Measurements from ENCODE around the gene NFRKB. TPM values are rescaled to one million over a fixed set of nuclear protein-coding genes. Genes with fewer than 3 reads are reported as not detected.

NFRKB gene
- total RNA-seq (10.7 and 13.6 TPM in 2 replicates), polyA plus RNA-seq (11.9 and 15.9 TPM in 2 replicates), polyA minus RNA-seq (ENCODE audit: low replicate concordance) (14.5 and 18.1 TPM in 2 replicates)
- 8.7 and 10.3 TPM in 2 replicates for polyA plus RNA-seq (2012)

DNA sequence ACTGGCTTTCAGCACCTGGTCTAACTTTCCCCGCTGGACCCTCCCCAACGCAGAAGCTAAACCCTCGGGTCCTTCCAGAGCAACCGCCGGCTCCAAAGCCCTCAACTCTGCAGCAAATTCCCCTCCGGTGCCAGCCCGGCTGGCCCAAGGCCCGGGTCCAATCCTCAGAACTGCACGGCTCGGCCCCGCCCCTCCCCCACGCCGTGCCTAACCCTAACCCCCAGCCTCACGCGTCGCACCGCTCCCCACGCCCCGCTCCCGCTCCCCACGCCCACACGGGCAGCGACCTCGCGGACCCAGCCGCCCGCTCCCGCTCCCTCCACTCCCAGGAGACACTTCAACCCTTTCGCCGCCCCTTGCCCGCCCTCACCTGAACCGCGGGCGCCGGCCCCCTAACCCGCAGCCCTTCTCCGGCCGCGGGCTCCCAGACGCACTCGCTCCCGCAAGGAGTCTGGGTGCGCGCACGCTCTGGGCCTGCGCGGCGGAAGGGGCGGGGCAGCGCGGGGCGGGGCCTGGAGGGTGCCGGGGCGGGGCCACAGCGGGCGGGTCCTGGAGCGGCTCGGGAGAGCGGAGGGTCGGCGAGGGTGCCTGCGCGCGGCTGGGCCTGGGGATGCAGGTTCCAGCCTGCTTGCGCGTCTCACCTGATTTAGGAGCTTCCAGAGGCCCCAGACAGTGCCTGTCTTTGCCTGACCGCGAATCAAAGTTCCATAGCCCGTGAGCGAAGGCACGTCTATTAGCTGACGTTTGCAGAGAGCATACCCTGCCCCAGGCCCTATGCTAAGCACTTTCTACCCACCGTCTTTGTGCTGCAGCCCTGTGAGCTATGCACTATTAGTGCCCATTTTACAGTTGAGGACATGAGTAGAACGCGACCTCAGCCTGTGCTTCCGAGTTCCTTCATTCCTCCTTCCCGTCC lies at the start of gene NFRKB:
Gene NFRKB (minus strand): TSS at position 453 of the 916 bp plus-strand sequence. CDS start 2,729 bp downstream, outside the sequence.
- Histone ChIP-seq H3K9ac (ENCODE audit: insufficient read depth, low read length) (peak within 1 kb of the TSS; percentile 64), H4K20me1 (ENCODE audit: control insufficient read depth, extremely low read depth, insufficient read depth, low read length) (no peaks in the 10 kb centered on the region), H3K4me1 (ENCODE audit: control insufficient read depth, extremely low read depth, insufficient read depth, low read length) (peaks cover 2% of the 10 kb centered on the region), H3K9me3 (ENCODE audit: control insufficient read depth, insufficient read depth, low read depth, low read length) (no peaks in the 10 kb centered on the region), H3K36me3 (ENCODE audit: control insufficient read depth, insufficient read depth, low read length) (no peaks in the 10 kb centered on the region), H3K79me2 (ENCODE audit: control insufficient read depth, insufficient read depth, low read length) (peaks cover 8% of the 10 kb centered on the region), H3K4me3 (replicated peaks in 1 of 4; ENCODE audit: control extremely low read depth in 1 of 4, insufficient read depth in 1 of 4, low read depth in 3 of 4, low read length in 4 of 4) (peak within 1 kb of the TSS; percentile 69 to 96 (median 74)), H3K27me3 (ENCODE audit: control insufficient read depth, insufficient read depth, low read length) (no peaks in the 10 kb centered on the region), H2AFZ (ENCODE audit: low read length) (peak within 1 kb of the TSS; percentile 97), H3K27ac (ENCODE audit: insufficient read depth, low read length) (peak within 1 kb of the TSS; percentile 26), H3K4me2 (ENCODE audit: extremely low read depth, insufficient read depth, low read length) (peak within 1 kb of the TSS; percentile 90)
- DNase-seq (ENCODE audit: low read depth in 2 of 2) = peak; percentile 63 to 67
- TF ChIP-seq, protein P1, sequence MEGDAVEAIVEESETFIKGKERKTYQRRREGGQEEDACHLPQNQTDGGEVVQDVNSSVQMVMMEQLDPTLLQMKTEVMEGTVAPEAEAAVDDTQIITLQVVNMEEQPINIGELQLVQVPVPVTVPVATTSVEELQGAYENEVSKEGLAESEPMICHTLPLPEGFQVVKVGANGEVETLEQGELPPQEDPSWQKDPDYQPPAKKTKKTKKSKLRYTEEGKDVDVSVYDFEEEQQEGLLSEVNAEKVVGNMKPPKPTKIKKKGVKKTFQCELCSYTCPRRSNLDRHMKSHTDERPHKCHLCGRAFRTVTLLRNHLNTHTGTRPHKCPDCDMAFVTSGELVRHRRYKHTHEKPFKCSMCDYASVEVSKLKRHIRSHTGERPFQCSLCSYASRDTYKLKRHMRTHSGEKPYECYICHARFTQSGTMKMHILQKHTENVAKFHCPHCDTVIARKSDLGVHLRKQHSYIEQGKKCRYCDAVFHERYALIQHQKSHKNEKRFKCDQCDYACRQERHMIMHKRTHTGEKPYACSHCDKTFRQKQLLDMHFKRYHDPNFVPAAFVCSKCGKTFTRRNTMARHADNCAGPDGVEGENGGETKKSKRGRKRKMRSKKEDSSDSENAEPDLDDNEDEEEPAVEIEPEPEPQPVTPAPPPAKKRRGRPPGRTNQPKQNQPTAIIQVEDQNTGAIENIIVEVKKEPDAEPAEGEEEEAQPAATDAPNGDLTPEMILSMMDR (conservative IDR thresholded peaks at IDR 0.05 in 1 of 2, IDR thresholded peaks at IDR 0.05 in 1 of 2; ENCODE audit: low read depth in 1 of 2, low read length in 2 of 2) = no peak
- TF ChIP-seq EZH2 (IDR thresholded peaks at IDR 0.05; ENCODE audit: low read length, missing control alignments) = no peak

DNA sequence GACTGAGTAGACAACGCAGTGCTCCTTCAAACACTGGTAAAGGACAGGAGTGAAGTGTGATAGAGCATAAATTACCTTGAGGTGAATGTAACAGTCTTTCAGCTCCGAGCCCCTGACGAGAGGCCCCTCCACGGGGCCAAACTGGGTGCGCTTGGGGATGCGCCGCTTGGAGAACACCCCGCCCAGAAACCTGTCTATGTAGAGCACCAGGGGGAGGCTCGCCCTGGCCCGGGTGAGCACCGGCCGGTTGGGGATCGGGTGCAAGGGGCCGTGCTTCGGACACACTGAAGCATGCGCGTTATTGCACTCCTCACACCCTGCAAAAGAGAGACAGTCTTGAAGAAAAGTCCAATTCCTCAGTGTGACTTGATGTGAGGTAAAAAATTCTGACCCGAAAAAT lies 49.3 kb upstream of the NFRKB start:
- Histone ChIP-seq H3K27me3 (ENCODE audit: control insufficient read depth, insufficient read depth, low read length) (no peaks in the 10 kb centered on the region), H2AFZ (ENCODE audit: low read length) (no peak overlapping the region), H4K20me1 (ENCODE audit: control insufficient read depth, extremely low read depth, insufficient read depth, low read length) (no peaks in the 10 kb centered on the region), H3K4me3 (replicated peaks in 1 of 4; ENCODE audit: control extremely low read depth in 1 of 4, insufficient read depth in 1 of 4, low read depth in 3 of 4, low read length in 4 of 4) (no peak overlapping the region), H3K27ac (ENCODE audit: insufficient read depth, low read length) (no peak overlapping the region), H3K9ac (ENCODE audit: insufficient read depth, low read length) (no peak overlapping the region), H3K79me2 (ENCODE audit: control insufficient read depth, insufficient read depth, low read length) (no peaks in the 10 kb centered on the region), H3K9me3 (ENCODE audit: control insufficient read depth, insufficient read depth, low read depth, low read length) (no peaks in the 10 kb centered on the region), H3K4me1 (ENCODE audit: control insufficient read depth, extremely low read depth, insufficient read depth, low read length) (no peaks in the 10 kb centered on the region), H3K36me3 (ENCODE audit: control insufficient read depth, insufficient read depth, low read length) (no peaks in the 10 kb centered on the region), H3K4me2 (ENCODE audit: extremely low read depth, insufficient read depth, low read length) (no peak overlapping the region)
- TF ChIP-seq EZH2 (IDR thresholded peaks at IDR 0.05; ENCODE audit: low read length, missing control alignments) = no peak
- TF ChIP-seq, protein P1 (conservative IDR thresholded peaks at IDR 0.05 in 1 of 2, IDR thresholded peaks at IDR 0.05 in 1 of 2; ENCODE audit: low read depth in 1 of 2, low read length in 2 of 2) = no peak
- DNase-seq (ENCODE audit: low read depth in 2 of 2) = no peak

DNA sequence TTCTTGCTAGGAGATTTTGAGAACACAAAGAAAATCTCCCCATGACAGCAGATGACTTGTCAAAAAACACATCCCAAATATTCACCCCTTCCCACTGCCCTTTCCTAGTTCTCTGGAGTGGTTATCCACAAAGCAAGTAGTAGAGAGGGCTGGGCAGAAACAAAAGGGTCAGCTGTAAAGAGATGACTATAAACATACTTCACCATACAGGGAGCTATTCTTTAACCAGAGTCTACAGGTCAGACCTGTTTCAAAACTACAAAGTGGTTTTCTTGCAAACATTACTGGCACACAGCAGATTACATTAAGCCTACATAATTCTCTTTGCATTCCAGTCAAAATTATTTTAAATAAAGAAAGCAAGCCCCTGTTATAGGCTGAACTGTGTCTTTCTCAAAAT lies 47.7 kb upstream of the NFRKB start:
- no peak overlapping the region for H3K4me2 ChIP-seq (ENCODE audit: extremely low read depth, insufficient read depth, low read length)
- H4K20me1 ChIP-seq (ENCODE audit: control insufficient read depth, extremely low read depth, insufficient read depth, low read length) = no peaks in the 10 kb centered on the region
- no peak for TF ChIP-seq EZH2 (IDR thresholded peaks at IDR 0.05; ENCODE audit: low read length, missing control alignments)
- TF ChIP-seq, protein P1 (conservative IDR thresholded peaks at IDR 0.05 in 1 of 2, IDR thresholded peaks at IDR 0.05 in 1 of 2; ENCODE audit: low read depth in 1 of 2, low read length in 2 of 2) = no peak
- DNase-seq (ENCODE audit: low read depth in 2 of 2) = no peak
- no peaks in the 10 kb centered on the region for H3K36me3 ChIP-seq (ENCODE audit: control insufficient read depth, insufficient read depth, low read length)
- no peaks in the 10 kb centered on the region for H3K79me2 ChIP-seq (ENCODE audit: control insufficient read depth, insufficient read depth, low read length)
- no peak overlapping the region for H3K27ac ChIP-seq (ENCODE audit: insufficient read depth, low read length)
- H3K9me3 ChIP-seq (ENCODE audit: control insufficient read depth, insufficient read depth, low read depth, low read length) = no peaks in the 10 kb centered on the region
- H2AFZ ChIP-seq (ENCODE audit: low read length) = no peak overlapping the region
- H3K4me1 ChIP-seq (ENCODE audit: control insufficient read depth, extremely low read depth, insufficient read depth, low read length) = no peaks in the 10 kb centered on the region
- H3K27me3 ChIP-seq (ENCODE audit: control insufficient read depth, insufficient read depth, low read length) = no peaks in the 10 kb centered on the region
- no peak overlapping the region for H3K4me3 ChIP-seq (replicated peaks in 1 of 4; ENCODE audit: control extremely low read depth in 1 of 4, insufficient read depth in 1 of 4, low read depth in 3 of 4, low read length in 4 of 4)
- no peak overlapping the region for H3K9ac ChIP-seq (ENCODE audit: insufficient read depth, low read length)

Measured in fibroblast of lung (primary cell).